HCT116 (cell line): Measurements from ENCODE around the gene ADIPOR2. TPM values are rescaled to one million over a fixed set of nuclear protein-coding genes. Genes with fewer than 3 reads are reported as not detected.

ENCODE experiments used
- ATAC-seq: fragments of 200-7000 bp; cut with Tn5 transposase; 2 replicates; pipeline ENCODE4 v1.9.1; 2020; ENCODE audit warnings: mild to moderate bottlenecking, moderate library complexity
- BruUV-seq: library from RNA; stranded (reverse); fragments of 400-500 nt; replicated peaks from 2 replicates; lab custom pipeline; 2021; lab: Mats Ljungman, UMichigan
- CTCF ChIA-PET: fragments of 300-600 bp; sonication (Branson Sonifier 250); formaldehyde crosslinking; loops from one replicate; lab custom pipeline; 2021; ENCODE audit warnings: antibody characterized with exemption; lab: Charles Lee
- POLR2A ChIA-PET: fragments of 300-600, 350-600 bp; sonication (Branson Sonifier 250); formaldehyde crosslinking; loops from one replicate; lab custom pipeline; 2021; ENCODE audit warnings: antibody characterized with exemption; lab: Charles Lee
- RAD21 ChIA-PET, 2 experiments: fragments of 300-600 bp; sonication (Branson Sonifier 250); formaldehyde crosslinking; loops; one replicate each; lab custom pipeline; 2023; ENCODE audit warnings: low total read pairs in 2 of 2; ENCODE audit not compliant: uncharacterized antibody in 2 of 2, unreplicated experiment in 2 of 2, low non-redundant PET in 1 of 2; lab: Charles Lee
- DNase-seq: peaks from one replicate; pipeline ENCODE4 v3.0.0-alpha.2; 2010; ENCODE audit warnings: low read depth, low spot score
- H2AFZ ChIP-seq: fragments of 200-600 bp; shearing (Covaris generic), sonication (generic); 2 replicates; pipeline ENCODE4 v1.6.1; 2017; ENCODE audit warnings: low read depth, mixed run types, mixed read lengths, antibody characterized with exemption, low read length; ENCODE audit not compliant: poor library complexity, severe bottlenecking
- H3K27ac ChIP-seq: 2 replicates; pipeline ENCODE4 v1.5.1; 2012; ENCODE audit warnings: low read depth, low read length
- H3K27me3 ChIP-seq: fragments of 200-600 bp; sonication (generic); 2 replicates; pipeline ENCODE4 v1.6.1; 2016; ENCODE audit warnings: mixed run types, low read length, mixed read lengths; ENCODE audit not compliant: insufficient read depth
- H3K36me3 ChIP-seq, 2 experiments: fragments of 200-500 bp in 1 of 2; fragments of 200-600 bp in 1 of 2; sonication (Bioruptor generic) in 1 of 2; sonication (generic) in 1 of 2; 2 replicates each; pipeline versions ENCODE4 v1.5.1 to v1.6.1; 2014 to 2016; ENCODE audit warnings: low read length in 2 of 2, inconsistent platforms in 1 of 2, mixed read lengths in 1 of 2, mixed run types in 1 of 2; ENCODE audit not compliant: insufficient read depth in 2 of 2, control insufficient read depth in 1 of 2
- H3K4me1 ChIP-seq, 2 experiments: fragments of 200-600 bp in 1 of 2; sonication (generic) in 1 of 2; 2 replicates each; pipeline versions ENCODE4 v1.5.1 to v1.6.1; 2012 to 2017; ENCODE audit warnings: low read length in 2 of 2, inconsistent platforms in 1 of 2, mild to moderate bottlenecking in 1 of 2, mixed read lengths in 1 of 2, mixed run types in 1 of 2, moderate library complexity in 1 of 2; ENCODE audit not compliant: insufficient read depth in 2 of 2, control insufficient read depth in 1 of 2
- H3K4me2 ChIP-seq: fragments of 200-600 bp; sonication (generic); 2 replicates; pipeline ENCODE4 v1.6.1; 2017; ENCODE audit warnings: mixed run types, low read length, mixed read lengths
- H3K4me3 ChIP-seq, 2 experiments: fragments of 200-600 bp in 1 of 2; sonication (generic) in 1 of 2; replicated peaks in 1 of 2; 2 replicates each; pipeline ENCODE4 v1.5.1; 2011 to 2016; ENCODE audit warnings: low read length in 2 of 2, control low read depth in 1 of 2, low read depth in 1 of 2, mild to moderate bottlenecking in 1 of 2, mixed read lengths in 1 of 2, mixed run types in 1 of 2
- H3K79me2 ChIP-seq: fragments of 200-600 bp; sonication (generic); 2 replicates; pipeline ENCODE4 v1.6.1; 2017; ENCODE audit warnings: mild to moderate bottlenecking, mixed run types, low read length, moderate library complexity, mixed read lengths; ENCODE audit not compliant: insufficient read depth
- H3K9ac ChIP-seq: fragments of 200-600 bp; sonication (generic); 2 replicates; pipeline ENCODE4 v1.6.1; 2016; ENCODE audit warnings: low read length, mixed read lengths
- H3K9me2 ChIP-seq: fragments of 200-600 bp; sonication (generic), shearing (Covaris generic); 2 replicates; pipeline ENCODE4 v1.6.1; 2017; ENCODE audit warnings: mixed run types, mild to moderate bottlenecking, moderate library complexity; ENCODE audit not compliant: insufficient read depth
- H3K9me3 ChIP-seq, 2 experiments: fragments of 200-500 bp in 1 of 2; fragments of 200-600 bp in 1 of 2; sonication (Bioruptor generic) in 1 of 2; sonication (generic) in 1 of 2; 2 replicates each; pipeline ENCODE4 v1.6.1; 2014 to 2017; ENCODE audit warnings: low read length in 2 of 2, mixed read lengths in 2 of 2, inconsistent platforms in 1 of 2, low read depth in 1 of 2, mild to moderate bottlenecking in 1 of 2, mixed run types in 1 of 2, moderate library complexity in 1 of 2; ENCODE audit not compliant: control insufficient read depth in 1 of 2, insufficient read depth in 1 of 2
- H4K20me1 ChIP-seq: fragments of 200-600 bp; sonication (generic), shearing (Covaris generic); 2 replicates; pipeline ENCODE4 v1.6.1; 2017; ENCODE audit warnings: mixed run types, mild to moderate bottlenecking, moderate library complexity; ENCODE audit not compliant: insufficient read depth
- CBX3 ChIP-seq: IDR thresholded peaks from 2 replicates; pipeline ENCODE4 v1.6.1; 2012; ENCODE audit warnings: low read depth
- CEBPB ChIP-seq: IDR thresholded peaks from 2 replicates; pipeline ENCODE4 v1.6.1; 2012; ENCODE audit warnings: low read depth
- CTCF ChIP-seq, 3 experiments: fragments of 200-600 bp in 1 of 3; sonication (generic) in 1 of 3; IDR thresholded peaks in 2 of 3; conservative IDR thresholded peaks in 1 of 3; 2 replicates each; pipeline ENCODE4 v1.5.1; 2012 to 2017; ENCODE audit warnings: low read depth in 2 of 3, low read length in 2 of 3, antibody characterized with exemption in 1 of 3, borderline replicate concordance in 1 of 3, control low read depth in 1 of 3, mild to moderate bottlenecking in 1 of 3, mixed read lengths in 1 of 3, mixed run types in 1 of 3, moderate library complexity in 1 of 3; ENCODE audit not compliant: insufficient read depth in 1 of 3
- EGR1 ChIP-seq: IDR thresholded peaks from 2 replicates; pipeline ENCODE4 v1.6.1; 2012; ENCODE audit warnings: low read depth
- ELF1 ChIP-seq: IDR thresholded peaks from 2 replicates; pipeline ENCODE4 v1.6.1; 2012; ENCODE audit warnings: low read depth, borderline replicate concordance
- EZH2phosphoT487 ChIP-seq: fragments of 200-600 bp; IDR thresholded peaks from 2 replicates; pipeline ENCODE4 v1.6.1; 2018; ENCODE audit warnings: antibody characterized with exemption, borderline replicate concordance
- FOSL1 ChIP-seq: IDR thresholded peaks from 2 replicates; pipeline ENCODE4 v1.6.1; 2012; ENCODE audit warnings: low read depth
- MAX ChIP-seq: IDR thresholded peaks from 2 replicates; pipeline ENCODE4 v1.6.1; 2012
- POLR2AphosphoS5 ChIP-seq: IDR thresholded peaks from 2 replicates; pipeline ENCODE4 v1.6.1; 2011; ENCODE audit warnings: mild to moderate bottlenecking, low read depth, low read length, moderate library complexity
- RAD21 ChIP-seq: IDR thresholded peaks from 2 replicates; pipeline ENCODE4 v1.6.1; 2012; ENCODE audit warnings: low read depth, mild to moderate bottlenecking
- SIN3A ChIP-seq: IDR thresholded peaks from 2 replicates; pipeline ENCODE4 v1.6.1; 2012; ENCODE audit warnings: low read depth
- YY1 ChIP-seq: IDR thresholded peaks from 2 replicates; pipeline ENCODE4 v1.6.1; 2011; ENCODE audit warnings: low read length, low read depth, moderate library complexity, mild to moderate bottlenecking; ENCODE audit not compliant: insufficient replicate concordance; ENCODE audit errors: extremely low read depth
- ZFX ChIP-seq: fragments of 450-650 bp; IDR thresholded peaks from 2 replicates; pipeline ENCODE4 v1.6.1; 2017
- intact Hi-C: fragments of 100-400 bp; cut with micrococcal nuclease; formaldehyde crosslinking; loops from 2 replicates; pipeline ENCODE4 v1.10.0; 2022
- total RNA-seq: library from RNA; stranded (reverse); gene quantifications from one replicate; pipeline ENCODE4 v1.2.1, GENCODE V29; 2021; ENCODE audit not compliant: unreplicated experiment
- TF ChIP-seq, protein P1 (sequence below): IDR thresholded peaks from 2 replicates; pipeline ENCODE4 v1.6.1; 2012
- TF ChIP-seq, protein P2 (sequence below): IDR thresholded peaks from 2 replicates; pipeline ENCODE4 v1.6.1; 2011; ENCODE audit warnings: mild to moderate bottlenecking, low read length, moderate library complexity; ENCODE audit not compliant: insufficient replicate concordance; ENCODE audit errors: extremely low read depth

The ADIPOR2 gene
- total RNA-seq, 1 experiment from 2014 or later: 69.9 TPM

- Histone ChIP-seq H3K27me3 (no peaks in the 10 kb centered on the region), H3K27ac (no peak overlapping the region), H3K4me1 (peaks cover 2 to 7% of the 10 kb centered on the region in 2 experiments; a peak in 2 of 4 replicates), H2AFZ (no peak overlapping the region), H4K20me1 (no peaks in the 10 kb centered on the region), H3K9ac (no peak overlapping the region), H3K9me2 (no peaks in the 10 kb centered on the region), H3K9me3 (no peaks in the 10 kb centered on the region), H3K79me2 (no peaks in the 10 kb centered on the region), H3K36me3 (no peaks in the 10 kb centered on the region), H3K4me3 (no peak overlapping the region), H3K4me2 (no peak overlapping the region)
- BruUV-seq: no TSS peak
- RAD21 ChIA-PET: no interaction called here
- TF ChIP-seq CEBPB (no peak), CBX3 (no peak), POLR2AphosphoS5 (no peak), RAD21 (no peak), EGR1 (no peak), ELF1 (no peak)
- CTCF ChIA-PET: no interaction called here
- intact Hi-C loops: no loop called here
- no peak for ATAC-seq
- DNase-seq: no peak
- POLR2A ChIA-PET: no interaction called here
Measured at GRCh38 chr12:1809591-1810190, 118.8 kb downstream of the ADIPOR2 start.

GRCh38 chr12:1810201-1810930, 119.5 kb downstream of the ADIPOR2 start:
- CTCF ChIA-PET: no interaction called here
- intact Hi-C loops: no loop called here
- Histone ChIP-seq H3K4me3 (no peak overlapping the region), H3K4me1 (peaks cover 0 to 4% of the 10 kb centered on the region in 2 experiments; a peak in 1 of 4 replicates), H3K4me2 (no peak overlapping the region), H4K20me1 (no peaks in the 10 kb centered on the region), H3K27ac (no peak overlapping the region), H3K9me2 (no peaks in the 10 kb centered on the region), H3K79me2 (no peaks in the 10 kb centered on the region), H3K9me3 (no peaks in the 10 kb centered on the region), H2AFZ (no peak overlapping the region), H3K27me3 (no peaks in the 10 kb centered on the region), H3K36me3 (no peaks in the 10 kb centered on the region), H3K9ac (no peak overlapping the region)
- RAD21 ChIA-PET: no interaction called here
- POLR2A ChIA-PET: no interaction called here
- DNase-seq (no peak), ATAC-seq (no peak)
- BruUV-seq: no TSS peak
- TF ChIP-seq FOSL1: no peak
- no peak for TF ChIP-seq ZFX
- TF ChIP-seq CTCF (IDR thresholded peaks at IDR 0.05 in 2 of 3, conservative IDR thresholded peaks at IDR 0.05 in 1 of 3; ENCODE audit: borderline replicate concordance in 1 of 3, insufficient read depth in 1 of 3, low read depth in 2 of 3, low read length in 2 of 3): no peak
- no peak for TF ChIP-seq MAX
- no peak for TF ChIP-seq EGR1
- no peak for TF ChIP-seq POLR2AphosphoS5
- TF ChIP-seq, protein P1, sequence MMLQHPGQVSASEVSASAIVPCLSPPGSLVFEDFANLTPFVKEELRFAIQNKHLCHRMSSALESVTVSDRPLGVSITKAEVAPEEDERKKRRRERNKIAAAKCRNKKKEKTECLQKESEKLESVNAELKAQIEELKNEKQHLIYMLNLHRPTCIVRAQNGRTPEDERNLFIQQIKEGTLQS: no peak
- TF ChIP-seq, protein P2, sequence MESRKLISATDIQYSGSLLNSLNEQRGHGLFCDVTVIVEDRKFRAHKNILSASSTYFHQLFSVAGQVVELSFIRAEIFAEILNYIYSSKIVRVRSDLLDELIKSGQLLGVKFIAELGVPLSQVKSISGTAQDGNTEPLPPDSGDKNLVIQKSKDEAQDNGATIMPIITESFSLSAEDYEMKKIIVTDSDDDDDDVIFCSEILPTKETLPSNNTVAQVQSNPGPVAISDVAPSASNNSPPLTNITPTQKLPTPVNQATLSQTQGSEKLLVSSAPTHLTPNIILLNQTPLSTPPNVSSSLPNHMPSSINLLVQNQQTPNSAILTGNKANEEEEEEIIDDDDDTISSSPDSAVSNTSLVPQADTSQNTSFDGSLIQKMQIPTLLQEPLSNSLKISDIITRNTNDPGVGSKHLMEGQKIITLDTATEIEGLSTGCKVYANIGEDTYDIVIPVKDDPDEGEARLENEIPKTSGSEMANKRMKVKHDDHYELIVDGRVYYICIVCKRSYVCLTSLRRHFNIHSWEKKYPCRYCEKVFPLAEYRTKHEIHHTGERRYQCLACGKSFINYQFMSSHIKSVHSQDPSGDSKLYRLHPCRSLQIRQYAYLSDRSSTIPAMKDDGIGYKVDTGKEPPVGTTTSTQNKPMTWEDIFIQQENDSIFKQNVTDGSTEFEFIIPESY: no peak
- TF ChIP-seq EZH2phosphoT487: no peak
- no peak for TF ChIP-seq ELF1
- no peak for TF ChIP-seq SIN3A
- no peak for TF ChIP-seq YY1
